HG03354 (cell line): ENCODE measurements around the gene SDK2.

ENCODE experiments used
- ATAC-seq: cut with Tn5 transposase; IDR thresholded peaks from one replicate; pipeline ENCODE4 v1.9.1; 2021; ENCODE audit warnings: mild to moderate bottlenecking; ENCODE audit not compliant: unreplicated experiment, poor library complexity, severe bottlenecking

Gene SDK2

GRCh38 chr17:73571511-73572130, 72.6 kb downstream of the SDK2 start:
- no peak for ATAC-seq

GRCh38 chr17:73569762-73570319, 74.4 kb downstream of the SDK2 start:
- no peak for ATAC-seq

DNA sequence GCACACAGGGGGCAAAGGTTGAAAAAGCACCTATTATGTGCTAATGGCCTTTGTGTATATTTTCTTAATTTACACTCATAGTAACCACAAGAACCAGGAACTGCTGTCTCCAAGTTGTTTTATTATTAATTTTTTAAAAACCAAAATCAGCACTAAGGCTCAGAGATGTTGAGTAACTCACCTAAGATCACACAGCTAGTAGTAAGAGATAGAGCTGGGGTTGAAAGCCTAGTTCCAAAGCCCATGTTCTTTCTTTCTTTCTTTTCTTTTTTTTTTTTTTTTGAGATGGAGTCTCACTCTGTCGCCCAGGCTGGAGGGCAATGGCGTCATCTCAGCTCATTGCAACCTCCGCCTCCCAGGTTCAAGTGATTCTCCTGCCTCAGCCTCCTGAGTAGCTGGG, 75.3 kb downstream of the SDK2 start:
- no peak for ATAC-seq

GRCh38 chr17:73566905-73567782, 77.1 kb downstream of the SDK2 start:
- no peak for ATAC-seq

DNA sequence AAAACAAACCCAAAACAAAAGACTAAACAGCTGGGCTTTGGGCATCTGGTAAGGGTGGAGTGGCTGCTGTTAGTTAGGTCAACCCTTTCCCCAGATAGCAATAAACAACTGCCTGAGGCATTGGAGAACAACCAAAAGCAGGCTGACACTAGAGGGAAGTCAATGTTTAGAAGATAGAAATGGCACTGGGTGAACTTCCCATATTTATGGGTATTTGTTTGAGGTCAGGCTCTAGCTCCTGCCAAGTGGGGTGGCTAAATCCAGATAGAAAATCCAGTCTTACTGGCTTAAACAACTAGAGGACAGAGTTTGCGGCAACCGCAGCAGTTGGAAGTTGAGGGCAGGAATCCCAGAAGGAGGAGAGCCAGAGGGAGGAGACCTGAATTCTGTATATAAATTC, 79.4 kb downstream of the SDK2 start:
- no peak for ATAC-seq

DNA sequence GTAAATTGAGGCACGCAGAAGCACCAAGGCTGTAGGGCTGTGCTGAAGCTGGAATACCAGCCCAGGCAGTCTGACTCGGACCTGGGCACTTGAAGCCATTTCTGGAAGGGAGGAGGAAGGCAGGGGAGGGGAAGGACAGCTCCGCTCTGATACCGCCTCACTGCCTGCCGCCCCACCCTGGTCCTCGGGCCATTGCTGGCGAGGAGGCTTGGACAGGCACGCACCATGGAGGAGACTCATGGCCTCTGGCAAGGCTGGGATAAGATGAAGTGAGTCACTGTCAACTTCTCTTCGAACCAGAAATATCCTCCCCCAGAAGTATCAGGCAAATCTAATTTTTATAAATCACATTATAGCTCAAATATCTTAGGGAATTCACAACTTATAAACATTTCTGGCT, 81.3 kb downstream of the SDK2 start:
- no peak for ATAC-seq

- ATAC-seq, result no peak
Measured at GRCh38 chr17:73561111-73561510, 83.1 kb downstream of the SDK2 start.

DNA sequence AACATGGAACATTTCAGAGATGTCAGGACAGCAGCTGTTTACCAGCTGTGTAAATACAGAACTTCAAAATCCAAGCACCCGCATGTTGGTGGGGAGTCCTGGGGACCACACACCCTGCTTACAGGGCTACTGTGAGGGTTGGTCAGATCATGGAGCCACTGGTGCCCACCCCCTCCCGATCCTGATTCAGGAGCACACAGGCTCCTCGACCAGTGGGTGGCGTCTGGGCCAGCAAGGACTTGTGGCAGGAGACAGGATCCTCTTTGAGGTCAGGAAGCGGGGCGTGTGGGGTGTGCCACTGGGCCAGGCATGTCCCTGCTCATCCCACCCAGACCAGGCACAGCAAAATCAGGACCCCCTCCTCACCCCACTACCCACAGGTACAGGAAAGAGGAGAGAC, 83.6 kb downstream of the SDK2 start:
- ATAC-seq, result no peak

DNA sequence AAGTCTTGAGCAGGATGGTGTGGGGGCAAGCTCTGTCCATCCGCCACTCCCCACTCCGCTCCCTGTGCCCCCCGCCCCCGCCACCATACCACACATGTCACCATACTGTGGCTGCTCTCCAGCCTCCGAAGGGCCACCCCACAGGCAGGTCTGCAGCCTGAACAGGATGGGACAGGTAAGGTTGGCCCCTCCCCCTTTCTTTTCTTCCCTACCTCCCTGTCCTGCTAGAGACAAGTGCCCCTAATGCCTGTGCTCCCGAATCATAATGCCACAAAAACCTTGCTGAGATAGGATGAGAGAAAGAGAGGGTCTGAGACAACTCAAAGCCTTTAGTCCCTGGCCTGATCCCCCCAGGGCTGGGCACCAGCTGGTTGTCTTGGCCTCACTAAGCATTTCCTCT, 84.7 kb downstream of the SDK2 start:
- no peak for ATAC-seq

DNA sequence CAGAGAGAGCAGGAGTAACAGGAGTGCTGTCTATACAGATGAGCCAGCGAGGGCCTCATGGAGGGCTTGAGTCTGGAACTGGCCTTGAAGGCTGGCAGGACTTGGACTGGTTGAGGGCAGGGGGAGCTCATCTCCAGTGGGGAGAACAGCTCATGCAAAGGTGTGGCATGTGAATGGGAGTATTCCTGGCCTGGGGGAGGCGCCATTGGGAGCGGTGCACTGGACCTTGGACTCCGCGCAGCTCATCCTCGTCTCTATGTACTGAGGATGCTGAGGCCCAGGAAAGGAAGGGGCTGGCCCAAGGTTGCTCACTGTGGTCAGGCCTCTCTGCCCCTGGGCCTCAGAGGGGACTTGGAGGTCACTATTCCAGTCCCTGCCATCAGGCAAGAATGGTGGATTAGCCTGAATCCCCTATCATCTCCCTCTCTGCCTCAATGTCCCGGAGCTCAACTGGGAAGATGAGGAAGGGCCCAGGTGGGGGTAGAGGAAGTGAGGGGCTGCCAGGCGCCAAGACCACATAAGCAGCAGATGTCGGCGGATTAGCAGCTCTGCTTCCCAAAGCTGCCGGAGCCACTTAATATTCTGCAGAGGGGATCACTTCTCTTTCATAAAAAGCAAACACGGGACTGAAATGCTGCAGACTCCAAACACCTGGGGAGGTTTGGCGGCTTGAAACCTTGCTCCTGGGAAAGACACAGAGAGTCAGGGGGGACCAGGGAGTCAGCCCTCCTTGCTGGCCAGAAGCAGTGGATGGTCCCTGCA, 88.9 kb downstream of the SDK2 start:
- no peak for ATAC-seq

- ATAC-seq, result no peak
Measured at GRCh38 chr17:73554498-73554897, 89.7 kb downstream of the SDK2 start.

GRCh38 chr17:73553311-73553710, 90.9 kb downstream of the SDK2 start:
- no peak for ATAC-seq

- no peak for ATAC-seq
Measured at GRCh38 chr17:73552300-73553048, 91.8 kb downstream of the SDK2 start.

DNA sequence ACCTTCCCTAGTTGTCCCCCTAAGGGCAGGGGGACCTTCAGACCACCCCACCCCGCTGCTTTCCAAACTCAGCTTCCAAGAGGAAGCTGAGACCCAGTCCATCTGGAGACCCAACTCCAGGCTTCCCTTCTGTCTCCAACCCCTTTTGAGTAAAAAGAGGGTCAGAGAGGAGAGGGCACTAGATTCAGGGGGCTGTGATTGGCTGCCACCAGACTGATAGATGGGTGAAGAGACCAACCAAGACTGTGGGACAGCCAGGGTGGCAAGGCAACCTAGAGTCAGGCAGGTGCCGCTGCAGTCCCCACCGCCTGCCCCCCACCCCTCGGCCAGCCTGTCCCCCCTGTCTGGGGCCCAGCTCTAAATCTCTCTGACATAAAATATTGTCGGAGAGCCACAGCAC, 92.5 kb downstream of the SDK2 start:
- ATAC-seq, result no peak

GRCh38 chr17:73551144-73551543, 93.1 kb downstream of the SDK2 start:
- ATAC-seq, result no peak

GRCh38 chr17:73550556-73550955, 93.7 kb downstream of the SDK2 start:
- ATAC-seq, result no peak

GRCh38 chr17:73549841-73550430, 94.3 kb downstream of the SDK2 start:
- ATAC-seq, result no peak

DNA sequence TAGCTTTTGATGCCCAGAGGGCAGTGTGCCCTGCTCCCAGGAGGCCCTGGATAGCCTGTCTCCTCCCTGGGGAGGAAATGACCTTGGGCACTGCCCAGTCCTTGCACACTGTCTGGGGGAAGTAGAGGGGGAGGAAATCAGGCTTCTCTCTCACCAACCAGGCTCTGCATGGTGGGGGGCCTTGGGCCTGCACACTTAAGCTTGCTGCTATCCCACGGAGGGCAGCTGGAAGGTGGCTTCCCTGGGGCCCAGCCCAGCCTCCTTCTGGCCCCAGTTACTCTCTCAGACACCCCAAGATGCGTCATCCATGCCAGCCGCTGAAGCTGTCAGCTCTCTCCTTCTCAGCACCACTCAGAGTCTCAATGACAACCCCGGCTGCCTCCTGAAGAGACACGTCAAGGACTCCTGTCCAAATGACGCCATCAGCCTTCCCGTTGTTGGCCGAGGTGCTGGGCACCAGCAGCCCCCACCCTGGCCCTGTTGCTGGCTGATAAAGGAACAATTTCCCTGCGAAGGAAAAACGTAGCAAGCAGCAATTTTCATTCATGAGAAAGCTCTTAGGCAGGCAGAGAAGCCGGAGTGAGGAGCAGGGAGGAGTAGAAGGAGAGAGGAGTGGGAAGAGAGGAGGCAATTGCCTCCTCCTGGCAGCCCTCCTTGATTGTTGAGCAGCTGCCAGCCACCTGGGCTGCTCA, 95.5 kb downstream of the SDK2 start:
- no peak for ATAC-seq

DNA sequence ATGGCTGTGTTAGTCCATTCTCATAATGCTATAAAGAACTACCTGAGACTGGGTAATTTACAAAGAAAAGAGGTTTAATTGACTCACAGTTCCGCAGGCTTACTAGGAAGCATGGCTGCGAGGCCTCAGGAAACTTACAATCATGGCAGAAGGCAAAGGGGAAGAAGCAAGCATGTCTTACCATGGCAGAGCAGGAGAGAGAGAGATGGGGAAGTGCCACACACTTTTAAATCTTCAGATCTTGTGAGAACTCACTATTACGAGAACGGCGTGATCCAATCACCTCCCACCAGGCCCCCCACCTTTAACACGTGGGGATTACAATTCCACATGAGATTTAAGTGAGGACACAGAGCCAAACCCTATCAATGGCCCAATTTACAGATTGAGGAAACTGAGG, 96.5 kb downstream of the SDK2 start:
- no peak for ATAC-seq
